ENCODE results near the gene MED12L. TPM values are rescaled to one million over a fixed set of nuclear protein-coding genes. Genes with fewer than 3 reads are reported as not detected.

MED12L gene
- total RNA-seq, 2 experiments from 2014 or later, result 12.6 to 32.7 TPM

DNA sequence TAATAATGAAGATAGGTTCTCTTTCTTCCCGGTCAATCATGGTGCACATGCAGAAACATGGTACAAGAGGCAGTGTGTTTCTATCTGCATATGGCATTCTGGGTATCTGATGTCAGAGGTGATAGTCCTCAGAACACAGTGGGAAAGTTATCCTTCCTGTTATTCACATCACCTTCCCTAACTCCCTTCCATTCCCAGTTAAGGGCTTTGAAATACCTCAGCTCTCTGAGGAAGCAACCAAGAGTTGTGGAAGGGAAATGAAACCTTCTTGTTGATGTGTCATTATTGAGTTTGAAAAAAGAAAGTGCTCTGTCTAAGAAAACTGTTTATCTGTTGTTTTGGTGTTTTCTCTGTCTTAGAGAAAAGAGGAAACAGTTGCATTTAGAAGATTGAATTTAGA lies 265.8 kb downstream of the MED12L start:
- no peak overlapping the region for H3K4me2 ChIP-seq (ENCODE audit: low read length)

GRCh38 chr3:151351648-151352047 lies 266.2 kb downstream of the MED12L start:
- Histone ChIP-seq H3K4me1 (ENCODE audit: insufficient read depth, low read length, poor library complexity, severe bottlenecking) (no peaks in the 10 kb centered on the region), H3K36me3 (ENCODE audit: insufficient read depth, low read length) (0 out of 2 replicates have a peak, but pooled peaks cover 4% of the 10 kb centered on the region), H3K9me2 (ENCODE audit: insufficient read depth, low read length) (no peaks in the 10 kb centered on the region), H3K27ac (ENCODE audit: low read depth, low read length, poor library complexity, severe bottlenecking) (no peak overlapping the region), H4K20me1 (ENCODE audit: insufficient read depth, low read length) (no peaks in the 10 kb centered on the region), H3K4me3 (ENCODE audit: low read depth, low read length, poor library complexity, severe bottlenecking) (no peak overlapping the region), H2AFZ (ENCODE audit: low read length) (no peak overlapping the region), H3K79me2 (ENCODE audit: insufficient read depth, low read depth, low read length) (no peaks in the 10 kb centered on the region), H3K9me3 (ENCODE audit: low read length) (no peaks in the 10 kb centered on the region), H3K4me2 (ENCODE audit: low read length) (no peak overlapping the region)
- ChIA-PET CTCF (ENCODE audit: unreplicated experiment) (no interaction called here), POLR2A (no interaction called here)
- BruUV-seq (replicated peaks), result no TSS peak
- no peak for DNase-seq (ENCODE audit: low spot score)
- intact Hi-C loops (cut with micrococcal nuclease; ENCODE audit: unreplicated experiment), result no loop called here
- no peak for TF ChIP-seq EZH2phosphoT487 (IDR thresholded peaks at IDR 0.05; ENCODE audit: borderline replicate concordance, low read depth, low read length)
- TF ChIP-seq, protein P1, sequence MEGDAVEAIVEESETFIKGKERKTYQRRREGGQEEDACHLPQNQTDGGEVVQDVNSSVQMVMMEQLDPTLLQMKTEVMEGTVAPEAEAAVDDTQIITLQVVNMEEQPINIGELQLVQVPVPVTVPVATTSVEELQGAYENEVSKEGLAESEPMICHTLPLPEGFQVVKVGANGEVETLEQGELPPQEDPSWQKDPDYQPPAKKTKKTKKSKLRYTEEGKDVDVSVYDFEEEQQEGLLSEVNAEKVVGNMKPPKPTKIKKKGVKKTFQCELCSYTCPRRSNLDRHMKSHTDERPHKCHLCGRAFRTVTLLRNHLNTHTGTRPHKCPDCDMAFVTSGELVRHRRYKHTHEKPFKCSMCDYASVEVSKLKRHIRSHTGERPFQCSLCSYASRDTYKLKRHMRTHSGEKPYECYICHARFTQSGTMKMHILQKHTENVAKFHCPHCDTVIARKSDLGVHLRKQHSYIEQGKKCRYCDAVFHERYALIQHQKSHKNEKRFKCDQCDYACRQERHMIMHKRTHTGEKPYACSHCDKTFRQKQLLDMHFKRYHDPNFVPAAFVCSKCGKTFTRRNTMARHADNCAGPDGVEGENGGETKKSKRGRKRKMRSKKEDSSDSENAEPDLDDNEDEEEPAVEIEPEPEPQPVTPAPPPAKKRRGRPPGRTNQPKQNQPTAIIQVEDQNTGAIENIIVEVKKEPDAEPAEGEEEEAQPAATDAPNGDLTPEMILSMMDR (conservative IDR thresholded peaks at IDR 0.05; ENCODE audit: low read length), result no peak

More for the DNA sequence above, 265.8 kb downstream of the MED12L start:
- Histone ChIP-seq H3K9me3 (ENCODE audit: low read length) (no peaks in the 10 kb centered on the region), H3K27ac (ENCODE audit: low read depth, low read length, poor library complexity, severe bottlenecking) (no peak overlapping the region), H3K4me1 (ENCODE audit: insufficient read depth, low read length, poor library complexity, severe bottlenecking) (no peaks in the 10 kb centered on the region), H3K36me3 (ENCODE audit: insufficient read depth, low read length) (0 out of 2 replicates have a peak, but pooled peaks cover 4% of the 10 kb centered on the region), H3K4me3 (ENCODE audit: low read depth, low read length, poor library complexity, severe bottlenecking) (no peak overlapping the region), H3K79me2 (ENCODE audit: insufficient read depth, low read depth, low read length) (no peaks in the 10 kb centered on the region), H2AFZ (ENCODE audit: low read length) (no peak overlapping the region), H4K20me1 (ENCODE audit: insufficient read depth, low read length) (no peaks in the 10 kb centered on the region), H3K9me2 (ENCODE audit: insufficient read depth, low read length) (no peaks in the 10 kb centered on the region)
- POLR2A ChIA-PET, result no interaction called here
- BruUV-seq (replicated peaks), result no TSS peak
- intact Hi-C loops (cut with micrococcal nuclease; ENCODE audit: unreplicated experiment), result no loop called here
- CTCF ChIA-PET (ENCODE audit: unreplicated experiment), result no interaction called here
- no peak for TF ChIP-seq EZH2phosphoT487 (IDR thresholded peaks at IDR 0.05; ENCODE audit: borderline replicate concordance, low read depth, low read length)
- TF ChIP-seq, protein P1 (conservative IDR thresholded peaks at IDR 0.05; ENCODE audit: low read length), result no peak
- no peak for DNase-seq (ENCODE audit: low spot score)

DNA sequence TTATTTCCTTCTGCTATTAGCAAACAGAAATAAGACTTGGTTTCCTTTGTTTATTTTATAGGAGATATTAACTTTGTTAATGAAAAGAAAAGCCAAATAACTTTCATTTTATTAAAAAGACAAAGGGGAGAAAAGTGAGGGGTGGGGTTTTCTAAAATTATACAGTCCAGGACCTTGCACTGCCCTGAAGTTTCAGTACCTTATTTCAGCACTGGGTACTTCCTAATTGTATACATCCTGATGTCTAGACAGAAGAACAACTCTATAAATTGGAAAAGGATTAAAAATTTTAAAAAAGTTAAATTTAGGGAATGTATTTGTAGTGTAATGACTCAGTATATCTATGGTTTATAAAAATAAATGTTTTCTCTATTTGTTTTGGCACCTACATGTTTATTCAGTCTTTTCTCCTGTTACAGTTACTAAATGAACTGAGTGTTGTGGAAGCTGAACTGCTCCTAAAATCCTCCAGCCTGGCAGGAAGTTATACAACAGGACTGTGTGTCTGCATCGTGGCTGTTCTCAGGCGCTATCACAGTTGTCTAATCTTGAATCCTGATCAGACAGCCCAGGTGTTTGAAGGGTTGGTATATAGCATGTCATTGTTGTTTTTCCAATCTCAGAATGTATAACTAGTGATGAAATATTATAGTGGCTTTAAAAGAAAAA lies 271.5 kb downstream of the MED12L start:
- no peaks in the 10 kb centered on the region for H3K9me2 ChIP-seq (ENCODE audit: insufficient read depth, low read length)
- H4K20me1 ChIP-seq (ENCODE audit: insufficient read depth, low read length), result no peaks in the 10 kb centered on the region; the same call in 1 of the 2 replicates
- ChIA-PET POLR2A (interaction anchor here (1.1 to 1.3 kb wide), 2 partner anchors 10 to 89 kb away, joined by 3 to 4 read pairs; no protein-coding TSS in a partner anchor), CTCF (ENCODE audit: unreplicated experiment) (no interaction called here)
- peaks cover 10% of the 10 kb centered on the region; the same call in 1 of the 2 replicates for H3K36me3 ChIP-seq (ENCODE audit: insufficient read depth, low read length)
- H3K4me2 ChIP-seq (ENCODE audit: low read length), result no peak overlapping the region
- H3K4me3 ChIP-seq (ENCODE audit: low read depth, low read length, poor library complexity, severe bottlenecking), result no peak overlapping the region
- H3K9me3 ChIP-seq (ENCODE audit: low read length), result no peaks in the 10 kb centered on the region
- DNase-seq (ENCODE audit: low spot score), result no peak
- TF ChIP-seq EZH2phosphoT487 (IDR thresholded peaks at IDR 0.05; ENCODE audit: borderline replicate concordance, low read depth, low read length), result no peak
- no peaks in the 10 kb centered on the region for H3K4me1 ChIP-seq (ENCODE audit: insufficient read depth, low read length, poor library complexity, severe bottlenecking)
- BruUV-seq (replicated peaks), result no TSS peak
- H3K27ac ChIP-seq (ENCODE audit: low read depth, low read length, poor library complexity, severe bottlenecking), result no peak overlapping the region
- intact Hi-C loops (cut with micrococcal nuclease; ENCODE audit: unreplicated experiment), result no loop called here
- H2AFZ ChIP-seq (ENCODE audit: low read length), result no peak overlapping the region
- no peaks in the 10 kb centered on the region for H3K79me2 ChIP-seq (ENCODE audit: insufficient read depth, low read depth, low read length)

All from OCI-LY7 (cell line).